Measurements from ENCODE around the gene KIFC3. TPM values are rescaled to one million over a fixed set of nuclear protein-coding genes. Genes with fewer than 3 reads are reported as not detected.

Gene KIFC3
- total and polyA plus RNA-seq, 2 of the 8 experiments (the other 6 are each of a cell fraction or from before 2014, with no cell fraction given) = 2.1 to 7.1 TPM

GRCh38 chr16:57800200-57801097, 1.8 kb downstream of the KIFC3 start:
- Histone ChIP-seq H2BK15ac (ENCODE audit: low read length) (peak overlapping the region; percentile 73; the same call in 1 of the 2 replicates), H3K36me3 (ENCODE audit: control insufficient read depth in 2 of 4, insufficient read depth in 4 of 4, low read length in 3 of 4) (no peaks in the 10 kb centered on the region), H3K56ac (replicated peaks; ENCODE audit: insufficient read length, low read depth, low read length) (no peak overlapping the region), H2AFZ (ENCODE audit: low read length) (no peak overlapping the region), H2BK20ac (ENCODE audit: low read length) (no peak overlapping the region), H3K4ac (replicated peaks; ENCODE audit: insufficient read length, low read depth, low read length) (no peak overlapping the region), H3K9me3 (ENCODE audit: insufficient read depth in 2 of 2, low read depth in 1 of 2, low read length in 1 of 2) (no peaks in the 10 kb centered on the region), H3K4me1 (replicated peaks in 1 of 4; ENCODE audit: control insufficient read depth in 3 of 4, insufficient read depth in 4 of 4, low read length in 3 of 4) (peaks cover 0 to 47% (median 33%) of the 10 kb centered on the region in 4 experiments; a peak in 6 of 7 replicates), H2BK120ac (replicated peaks; ENCODE audit: low read depth, low read length) (no peak overlapping the region), H3K4me3 (ENCODE audit: extremely low read depth in 1 of 4, insufficient read depth in 2 of 4, low read depth in 3 of 4, low read length in 4 of 4) (no peak overlapping the region), H3K14ac (ENCODE audit: insufficient read length) (no peak overlapping the region), H4K20me1 (replicated peaks in 1 of 2; ENCODE audit: control insufficient read depth in 1 of 2, insufficient read depth in 2 of 2, low read length in 2 of 2) (peaks cover 0 to 1% of the 10 kb centered on the region in 2 experiments), H2BK5ac (ENCODE audit: low read depth, low read length) (no peak overlapping the region; the same call in 1 of the 2 replicates), H3K27me3 (replicated peaks in 1 of 4; ENCODE audit: control insufficient read depth in 3 of 4, extremely low read depth in 1 of 4, insufficient read depth in 3 of 4, low read length in 3 of 4) (peaks cover 0 to 35% (median 27%) of the 10 kb centered on the region in 4 experiments; a peak in 6 of 7 replicates), H4K5ac (ENCODE audit: insufficient read length, low read depth, low read length) (no peak overlapping the region), H3K9ac (replicated peaks in 1 of 4; ENCODE audit: extremely low read depth in 1 of 4, low read depth in 3 of 4, low read length in 3 of 4) (no peak overlapping the region), H3K27ac (ENCODE audit: low read depth, low read length) (no peak overlapping the region), H3K79me1 (ENCODE audit: low read depth, low read length) (no peaks in the 10 kb centered on the region; the same call in 1 of the 2 replicates), H2AK5ac (ENCODE audit: low read depth, low read length) (no peak overlapping the region), H3K23ac (ENCODE audit: insufficient read length) (no peak overlapping the region), H4K91ac (replicated peaks; ENCODE audit: insufficient read length, low read length) (no peak overlapping the region), H2BK12ac (ENCODE audit: low read depth, low read length) (peak overlapping the region; percentile 56; the same call in 1 of the 2 replicates), H3K4me2 (ENCODE audit: insufficient read depth in 1 of 2, low read depth in 2 of 2, low read length in 2 of 2) (peak overlapping the region in 1 of 2 experiments; percentile 84; a peak in 1 of 4 replicates), H4K8ac (ENCODE audit: extremely low read depth, insufficient read depth, low read length) (no peak overlapping the region), H3K23me2 (ENCODE audit: low read depth, low read length) (peaks cover 14% of the 10 kb centered on the region), H3K18ac (ENCODE audit: extremely low read depth, low read length) (no peak overlapping the region), H3K79me2 (ENCODE audit: control insufficient read depth in 1 of 2, insufficient read depth in 2 of 2, low read length in 2 of 2) (no peaks in the 10 kb centered on the region)
- WGBS, 2 experiments (ENCODE audit: extremely low coverage in 1 of 2, insufficient coverage in 1 of 2, insufficient read length in 1 of 2, insufficient replicate concordance in 2 of 2, low coverage in 1 of 2, low lambda C conversion rate in 2 of 2, missing lambda C conversion rate in 1 of 2) = 87% methylated on average over 12 of the region's 12 CpGs; no CpG with 5 or more reads in 1 of the 2 experiments
- FAIRE-seq = no peak
- no peak for DNase-seq (ENCODE audit: low read depth in 1 of 2, low spot score in 2 of 2)
- POLR2A ChIA-PET (ENCODE audit: partially characterized antibody) = interaction anchor here (0.7 to 1.1 kb wide), 3 partner anchors 13 to 90 kb away, joined by 3 read pairs; no protein-coding TSS in a partner anchor
- CTCF ChIA-PET (ENCODE audit: partially characterized antibody) = interaction anchor here (0.6 to 15.2 kb wide), 17 partner anchors 10 to 312 kb away, joined by 3 to 279 read pairs (median 5); partner anchors contain the start of gene ZNF319
- TF ChIP-seq KDM4A (IDR thresholded peaks at IDR 0.05; ENCODE audit: low read depth, low read length, severe bottlenecking) = no peak
- TF ChIP-seq YY1 (IDR thresholded peaks at IDR 0.05; ENCODE audit: low read depth, low read length) = no peak
- no peak for TF ChIP-seq BCL11A (IDR thresholded peaks at IDR 0.05; ENCODE audit: low read depth in 2 of 2, low read length in 2 of 2)
- no peak for TF ChIP-seq TAF7 (optimal IDR thresholded peaks at IDR 0.05; ENCODE audit: borderline replicate concordance, low read depth, low read length)
- TF ChIP-seq HDAC6 (IDR thresholded peaks at IDR 0.05; ENCODE audit: low read depth, low read length) = no peak
- TF ChIP-seq MAFK (IDR thresholded peaks at IDR 0.05; ENCODE audit: low read depth, low read length) = no peak
- no peak for TF ChIP-seq PHF8 (conservative IDR thresholded peaks at IDR 0.05; ENCODE audit: low read depth, low read length)
- TF ChIP-seq CHD2 (IDR thresholded peaks at IDR 0.05; ENCODE audit: low read length) = no peak
- TF ChIP-seq RFX5 (IDR thresholded peaks at IDR 0.05; ENCODE audit: borderline replicate concordance, low read depth, low read length) = no peak
- TF ChIP-seq EZH2 (IDR thresholded peaks at IDR 0.05; ENCODE audit: low read depth, low read length, severe bottlenecking) = no peak
